ENCODE measurements around the gene TIMP2.

GRCh38 chr17:78884148-78884825 lies 40.9 kb downstream of the TIMP2 start:
- TF ChIP-seq CTCF (IDR thresholded peaks at IDR 0.05; ENCODE audit: low read depth, low read length, missing input control), result no peak
- no peak for TF ChIP-seq YY1 (IDR thresholded peaks at IDR 0.05)
- no peak for TF ChIP-seq GABPA (IDR thresholded peaks at IDR 0.05 in 1 of 2, conservative IDR thresholded peaks at IDR 0.05 in 1 of 2)
- TF ChIP-seq TAF1 (conservative IDR thresholded peaks at IDR 0.05), result no peak
- no peak for TF ChIP-seq MAX (IDR thresholded peaks at IDR 0.05)
- no peak for TF ChIP-seq ATF3 (IDR thresholded peaks at IDR 0.05)
